ENCODE results near the gene RAD51B. TPM values are rescaled to one million over a fixed set of nuclear protein-coding genes. Genes with fewer than 3 reads are reported as not detected.
A peak's percentile ranks its signal among the peaks of the same experiment; 100 is the strongest.

Gene RAD51B
- total RNA-seq, 1 experiment from 2014 or later, result 8.5 TPM

DNA sequence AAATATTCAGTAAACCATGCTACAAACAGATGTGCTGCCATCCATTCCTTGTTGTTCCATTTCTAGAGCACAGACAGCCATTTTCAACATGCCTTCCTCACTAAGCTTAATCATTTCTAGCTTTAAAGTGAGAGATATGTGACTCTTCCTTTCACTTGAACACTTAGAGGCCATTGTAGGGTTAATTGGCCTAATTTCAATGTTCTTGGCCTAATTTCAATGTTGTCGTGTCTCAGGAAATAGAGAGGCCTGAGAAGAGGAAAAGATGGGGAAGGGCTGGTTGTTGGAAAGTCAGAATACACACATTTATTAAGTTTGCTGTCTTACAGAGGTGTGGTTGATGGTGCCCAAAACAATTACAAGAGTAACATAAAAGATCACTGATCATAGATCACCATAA lies 538.2 kb downstream of the RAD51B start:
- Histone ChIP-seq H3K27me3 (ENCODE audit: control insufficient read depth, insufficient read depth, low read length) (no peaks in the 10 kb centered on the region), H3K27ac (ENCODE audit: low read length) (0 out of 2 replicates have a peak overlapping the region, but pooled peaks have one; percentile 12), H3K36me3 (ENCODE audit: control insufficient read depth, insufficient read depth, low read length) (no peaks in the 10 kb centered on the region), H3K4me1 (ENCODE audit: control insufficient read depth, insufficient read depth, low read length) (no peaks in the 10 kb centered on the region), H3K4me3 (ENCODE audit: low read depth in 2 of 2, low read length in 2 of 2) (no peak overlapping the region), H3K9me3 (ENCODE audit: control insufficient read depth, insufficient read depth, low read depth, low read length) (no peaks in the 10 kb centered on the region)
- ChIA-PET POLR2A (no interaction called here), CTCF (no interaction called here)
- ATAC-seq (no peak), DNase-seq (ENCODE audit: low read depth, low spot score) (no peak)
- TF ChIP-seq, protein P1, sequence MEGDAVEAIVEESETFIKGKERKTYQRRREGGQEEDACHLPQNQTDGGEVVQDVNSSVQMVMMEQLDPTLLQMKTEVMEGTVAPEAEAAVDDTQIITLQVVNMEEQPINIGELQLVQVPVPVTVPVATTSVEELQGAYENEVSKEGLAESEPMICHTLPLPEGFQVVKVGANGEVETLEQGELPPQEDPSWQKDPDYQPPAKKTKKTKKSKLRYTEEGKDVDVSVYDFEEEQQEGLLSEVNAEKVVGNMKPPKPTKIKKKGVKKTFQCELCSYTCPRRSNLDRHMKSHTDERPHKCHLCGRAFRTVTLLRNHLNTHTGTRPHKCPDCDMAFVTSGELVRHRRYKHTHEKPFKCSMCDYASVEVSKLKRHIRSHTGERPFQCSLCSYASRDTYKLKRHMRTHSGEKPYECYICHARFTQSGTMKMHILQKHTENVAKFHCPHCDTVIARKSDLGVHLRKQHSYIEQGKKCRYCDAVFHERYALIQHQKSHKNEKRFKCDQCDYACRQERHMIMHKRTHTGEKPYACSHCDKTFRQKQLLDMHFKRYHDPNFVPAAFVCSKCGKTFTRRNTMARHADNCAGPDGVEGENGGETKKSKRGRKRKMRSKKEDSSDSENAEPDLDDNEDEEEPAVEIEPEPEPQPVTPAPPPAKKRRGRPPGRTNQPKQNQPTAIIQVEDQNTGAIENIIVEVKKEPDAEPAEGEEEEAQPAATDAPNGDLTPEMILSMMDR (IDR thresholded peaks at IDR 0.05), result no peak
- TF ChIP-seq, protein P2, sequence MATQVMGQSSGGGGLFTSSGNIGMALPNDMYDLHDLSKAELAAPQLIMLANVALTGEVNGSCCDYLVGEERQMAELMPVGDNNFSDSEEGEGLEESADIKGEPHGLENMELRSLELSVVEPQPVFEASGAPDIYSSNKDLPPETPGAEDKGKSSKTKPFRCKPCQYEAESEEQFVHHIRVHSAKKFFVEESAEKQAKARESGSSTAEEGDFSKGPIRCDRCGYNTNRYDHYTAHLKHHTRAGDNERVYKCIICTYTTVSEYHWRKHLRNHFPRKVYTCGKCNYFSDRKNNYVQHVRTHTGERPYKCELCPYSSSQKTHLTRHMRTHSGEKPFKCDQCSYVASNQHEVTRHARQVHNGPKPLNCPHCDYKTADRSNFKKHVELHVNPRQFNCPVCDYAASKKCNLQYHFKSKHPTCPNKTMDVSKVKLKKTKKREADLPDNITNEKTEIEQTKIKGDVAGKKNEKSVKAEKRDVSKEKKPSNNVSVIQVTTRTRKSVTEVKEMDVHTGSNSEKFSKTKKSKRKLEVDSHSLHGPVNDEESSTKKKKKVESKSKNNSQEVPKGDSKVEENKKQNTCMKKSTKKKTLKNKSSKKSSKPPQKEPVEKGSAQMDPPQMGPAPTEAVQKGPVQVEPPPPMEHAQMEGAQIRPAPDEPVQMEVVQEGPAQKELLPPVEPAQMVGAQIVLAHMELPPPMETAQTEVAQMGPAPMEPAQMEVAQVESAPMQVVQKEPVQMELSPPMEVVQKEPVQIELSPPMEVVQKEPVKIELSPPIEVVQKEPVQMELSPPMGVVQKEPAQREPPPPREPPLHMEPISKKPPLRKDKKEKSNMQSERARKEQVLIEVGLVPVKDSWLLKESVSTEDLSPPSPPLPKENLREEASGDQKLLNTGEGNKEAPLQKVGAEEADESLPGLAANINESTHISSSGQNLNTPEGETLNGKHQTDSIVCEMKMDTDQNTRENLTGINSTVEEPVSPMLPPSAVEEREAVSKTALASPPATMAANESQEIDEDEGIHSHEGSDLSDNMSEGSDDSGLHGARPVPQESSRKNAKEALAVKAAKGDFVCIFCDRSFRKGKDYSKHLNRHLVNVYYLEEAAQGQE (IDR thresholded peaks at IDR 0.05; ENCODE audit: insufficient read depth in 1 of 2, low read depth in 2 of 2, low read length in 1 of 2), result no peak
- TF ChIP-seq TCF7L2 (IDR thresholded peaks at IDR 0.05; ENCODE audit: low read depth, low read length) (no peak), POLR2AphosphoS5 (IDR thresholded peaks at IDR 0.05; ENCODE audit: low read depth, low read length) (no peak), SIN3A (IDR thresholded peaks at IDR 0.05; ENCODE audit: borderline replicate concordance, insufficient read depth, low read depth, low read length) (no peak)
- in situ Hi-C loops (cut with HindIII; ENCODE audit: low pct_unique_long_range_greater_than_20kb, low sequenced_read_pairs), result no loop called here
- BruUV-seq (replicated peaks), result no TSS peak
- intact Hi-C loops (cut with micrococcal nuclease; ENCODE audit: unreplicated experiment), result no loop called here

DNA sequence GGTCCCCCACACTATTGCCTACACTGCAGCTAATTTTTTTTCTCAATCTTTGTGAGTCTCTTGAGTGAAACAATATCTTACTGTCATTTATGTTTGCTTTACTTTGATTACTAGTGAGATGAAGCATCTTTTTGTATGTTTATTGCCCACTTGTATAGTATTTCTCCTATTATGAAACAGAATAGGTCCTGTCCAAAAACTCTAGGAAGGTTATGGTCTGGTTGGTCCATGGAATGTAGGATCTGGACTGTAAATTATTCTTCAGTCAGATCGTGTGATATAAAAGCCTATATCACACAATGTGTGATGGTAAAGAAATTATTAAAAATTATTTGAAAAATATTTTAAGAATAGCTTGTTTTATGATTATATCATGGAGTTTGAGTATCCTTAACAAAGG lies 538.9 kb downstream of the RAD51B start:
- ATAC-seq, result no peak
- intact Hi-C loops (cut with micrococcal nuclease; ENCODE audit: unreplicated experiment) (no loop called here), in situ Hi-C loops (cut with HindIII; ENCODE audit: low pct_unique_long_range_greater_than_20kb, low sequenced_read_pairs) (no loop called here)
- ChIA-PET POLR2A (no interaction called here), CTCF (no interaction called here)
- TF ChIP-seq TCF7L2 (IDR thresholded peaks at IDR 0.05; ENCODE audit: low read depth, low read length) (no peak), POLR2AphosphoS5 (IDR thresholded peaks at IDR 0.05; ENCODE audit: low read depth, low read length) (no peak), SIN3A (IDR thresholded peaks at IDR 0.05; ENCODE audit: borderline replicate concordance, insufficient read depth, low read depth, low read length) (no peak)
- TF ChIP-seq, protein P1 (IDR thresholded peaks at IDR 0.05), result no peak
- TF ChIP-seq, protein P2 (IDR thresholded peaks at IDR 0.05; ENCODE audit: insufficient read depth in 1 of 2, low read depth in 2 of 2, low read length in 1 of 2), result no peak
- H3K36me3 ChIP-seq (ENCODE audit: control insufficient read depth, insufficient read depth, low read length), result no peaks in the 10 kb centered on the region
- H3K4me3 ChIP-seq (ENCODE audit: low read depth in 2 of 2, low read length in 2 of 2), result no peak overlapping the region
- no peak for DNase-seq (ENCODE audit: low read depth, low spot score)
- H3K4me1 ChIP-seq (ENCODE audit: control insufficient read depth, insufficient read depth, low read length), result no peaks in the 10 kb centered on the region
- no TSS peak for BruUV-seq (replicated peaks)
- no peaks in the 10 kb centered on the region for H3K9me3 ChIP-seq (ENCODE audit: control insufficient read depth, insufficient read depth, low read depth, low read length)
- H3K27me3 ChIP-seq (ENCODE audit: control insufficient read depth, insufficient read depth, low read length), result no peaks in the 10 kb centered on the region
- H3K27ac ChIP-seq (ENCODE audit: low read length), result no peak overlapping the region
